HG02970 (cell line): ENCODE data around the gene PLD3.
A peak's percentile ranks its signal among the peaks of the same experiment; 100 is the strongest.

Source experiments
- ATAC-seq: cut with Tn5 transposase; IDR thresholded peaks from one replicate; pipeline ENCODE4 v1.9.1; 2021; ENCODE audit warnings: mild to moderate bottlenecking, moderate library complexity, moderate number of reproducible peaks; ENCODE audit not compliant: unreplicated experiment, low FRiP score

Gene PLD3

DNA sequence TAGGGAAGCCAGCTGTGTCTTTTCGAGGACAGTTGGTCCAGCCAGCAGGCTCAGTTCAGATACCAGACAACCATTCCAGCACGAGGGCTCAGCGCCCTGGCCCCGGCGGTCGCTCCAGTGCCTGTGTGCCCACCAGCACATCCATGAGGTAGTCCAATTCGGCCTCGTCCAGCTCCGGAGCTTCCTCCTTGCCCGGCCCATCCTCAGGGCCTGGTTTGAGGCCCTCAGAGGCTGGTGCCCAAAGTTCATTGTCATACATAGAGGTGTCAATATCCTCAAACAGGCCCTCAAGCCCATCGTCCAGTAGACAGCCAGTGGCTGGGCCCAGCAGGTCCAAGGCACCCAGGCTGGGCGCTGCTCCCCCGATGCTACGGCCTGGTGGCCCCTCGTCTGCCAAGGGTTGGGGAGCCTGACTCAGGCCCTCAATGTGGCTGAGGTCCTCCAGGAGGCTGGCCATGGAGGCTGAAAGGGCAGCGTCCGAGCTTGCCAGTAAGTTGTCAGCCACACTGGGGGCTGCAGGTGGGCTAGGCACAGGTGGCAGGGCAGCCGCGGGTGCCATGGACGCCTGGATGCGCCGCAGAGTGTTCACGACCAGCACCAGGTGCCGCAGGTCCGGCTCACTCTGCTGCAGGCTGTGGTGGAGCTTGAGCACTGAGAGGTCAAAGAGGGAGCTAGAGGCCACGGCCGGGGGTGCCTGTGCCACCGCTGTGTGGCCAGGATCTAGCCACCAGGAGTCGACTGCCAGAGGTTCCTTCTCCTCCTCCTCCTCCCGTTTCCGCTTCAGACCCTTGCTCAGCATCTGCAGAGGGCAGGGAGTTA lies 74.5 kb downstream of the PLD3 start:
- no peak for ATAC-seq

DNA sequence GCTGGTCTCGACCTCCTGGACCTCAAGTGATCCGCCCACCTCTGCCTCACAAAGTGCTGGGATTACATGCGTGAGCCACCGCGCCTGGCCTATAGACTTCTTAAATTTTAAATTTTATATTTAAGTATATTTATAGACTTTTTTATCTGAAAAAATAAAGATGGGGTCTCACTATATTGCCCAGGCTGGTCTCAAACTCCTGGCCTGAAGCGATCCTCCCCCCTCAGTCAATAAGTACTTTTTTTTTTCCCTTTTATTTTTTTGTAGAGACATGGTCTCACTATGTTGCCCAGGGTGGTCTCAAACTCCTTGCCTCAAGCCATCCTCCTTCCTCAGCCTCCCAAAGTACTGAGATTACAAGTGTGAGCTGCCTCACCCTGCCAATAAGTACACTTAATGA lies 75.4 kb downstream of the PLD3 start:
- ATAC-seq, result no peak

GRCh38 chr19:40424637-40425449 lies 76.3 kb downstream of the PLD3 start:
- no peak for ATAC-seq

- peak; percentile 87 for ATAC-seq
Measured at GRCh38 chr19:40425450-40426287, 77.2 kb downstream of the PLD3 start, which contains the start of gene SERTAD1. TSS of gene SERTAD1 (minus strand) at chr19:40425992. CDS start at chr19:40423546, 2,446 bp downstream.
